GM23248 (cell line): ENCODE data around the gene SYNPO.

Experiments
- EZH2 ChIP-seq: fragments of 200-600 bp; sonication (generic); IDR thresholded peaks from 2 replicates; pipeline ENCODE4 v1.6.1; 2018; ENCODE audit warnings: antibody characterized with exemption, mild to moderate bottlenecking; ENCODE audit not compliant: insufficient read depth, poor library complexity, severe bottlenecking
- EZH2phosphoT487 ChIP-seq: fragments of 200-600 bp; sonication (generic); IDR thresholded peaks from 2 replicates; pipeline ENCODE4 v1.6.1; 2018; ENCODE audit warnings: antibody characterized with exemption, moderate library complexity, mild to moderate bottlenecking, low read depth; ENCODE audit not compliant: insufficient read depth

GRCh38 chr5:150615141-150615699 is 25.2 kb upstream of the SYNPO start:
- no peak for TF ChIP-seq EZH2phosphoT487
- no peak for TF ChIP-seq EZH2
